Tibial nerve (tissue), 4 donors: ENCODE data around the gene ALLC.

Experiments used
- CTCF ChIP-seq, 5 experiments: fragments of 200-600 bp in 3 of 5; fragments of 450-650 bp in 2 of 5; sonication (generic) in 3 of 5; IDR thresholded peaks; one replicate each; pipeline ENCODE4 v1.5.1; 2016 to 2019; ENCODE audit warnings: antibody characterized with exemption in 5 of 5, mild to moderate bottlenecking in 3 of 5, moderate library complexity in 2 of 5
- EP300 ChIP-seq, 2 donors: sonication (generic); formaldehyde crosslinking; IDR thresholded peaks; one replicate each; pipeline ENCODE4 v1.6.1; 2017; ENCODE audit warnings: antibody characterized with exemption in 2 of 2, mild to moderate bottlenecking in 1 of 2
- POLR2A ChIP-seq, 2 donors: fragments of 450-650 bp; IDR thresholded peaks; one replicate each; pipeline ENCODE4 v1.6.1; 2017; ENCODE audit warnings: antibody characterized with exemption in 2 of 2, mild to moderate bottlenecking in 2 of 2, moderate library complexity in 2 of 2

GRCh38 chr2:3741867-3742602, 84.0 kb downstream of the ALLC start:
- TF ChIP-seq CTCF (IDR thresholded peaks at IDR 0.05) (no peak), EP300 (IDR thresholded peaks at IDR 0.05) (no peak), POLR2A (IDR thresholded peaks at IDR 0.05) (no peak)
